Testis (tissue), 5 donors: ENCODE measurements around the gene TSPYL4. TPM values are rescaled to one million over a fixed set of nuclear protein-coding genes. Genes with fewer than 3 reads are reported as not detected.
A peak's percentile ranks its signal among the peaks of the same experiment; 100 is the strongest.

ENCODE experiments used
- DNase-seq: peaks from one replicate; pipeline ENCODE4 v3.0.0-alpha.2; 2019
- H3K27ac ChIP-seq, 2 donors: fragments of 200-600 bp; sonication (generic); one replicate each; pipeline ENCODE4 v1.5.1; 2019
- H3K27me3 ChIP-seq: fragments of 200-600 bp; sonication (generic); one replicate; pipeline ENCODE4 v1.5.1; 2019
- H3K36me3 ChIP-seq: fragments of 200-600 bp; sonication (generic); one replicate; pipeline ENCODE4 v1.5.1; 2017; ENCODE audit warnings: low read depth; ENCODE audit errors: missing control alignments
- H3K4me1 ChIP-seq: fragments of 200-600 bp; sonication (generic); one replicate; pipeline ENCODE4 v1.5.1; 2019
- H3K4me3 ChIP-seq, 2 donors: fragments of 200-600 bp; sonication (generic); one replicate each; pipeline ENCODE4 v1.5.1; 2017 to 2019
- H3K9me3 ChIP-seq: fragments of 200-600 bp; sonication (generic); one replicate; pipeline ENCODE4 v1.5.1; 2017
- POLR2A ChIP-seq: fragments of 450-650 bp; IDR thresholded peaks from one replicate; pipeline ENCODE4 v1.6.1; 2017; ENCODE audit warnings: antibody characterized with exemption, mild to moderate bottlenecking, moderate library complexity
- WGBS, 2 donors: methylation state at CpG; one replicate each; pipeline ENCODE4 v1.1.5; 2018; 5-methylcytosine and 5-hydroxymethylcytosine counted together
- intact Hi-C: fragments of 100-400 bp; cut with DNase I; formaldehyde crosslinking; loops from one replicate; pipeline ENCODE4 v1.15.1; 2023; ENCODE audit warnings: low total_unique reads
- long read RNA-seq, 2 donors: transcript quantifications; one replicate each; lab custom pipeline, GENCODE V29; 2026
- polyA plus RNA-seq: library from polyadenylated mRNA; stranded (reverse); fragments of 350-450 nt; fragmentation: Illumina TruSeq; extraction: RNeasy Lipid Tissue Mini Kit (QIAGEN cat#74804); gene quantifications from one replicate; pipeline ENCODE4 v1.2.3, GENCODE V29; 2014; ENCODE audit warnings: low read depth, low replicate concordance; ENCODE audit not compliant: insufficient read depth
- total RNA-seq, 2 donors: library from RNA; depleted of rRNA; stranded (reverse); fragments of >200 nt; gene quantifications; one replicate each; pipeline ENCODE4 v1.2.3, GENCODE V29; 2016
- TF ChIP-seq, protein P1 (sequence below), 3 experiments: fragments of 450-650 bp in 2 of 3; fragments of 200-600 bp in 1 of 3; sonication (generic) in 1 of 3; IDR thresholded peaks; one replicate each; pipeline ENCODE4 v1.5.1; 2016 to 2019; ENCODE audit warnings: antibody characterized with exemption in 3 of 3, mild to moderate bottlenecking in 2 of 3, moderate library complexity in 1 of 3

TSPYL4 gene
- total RNA-seq (10 to 100 TPM; 27.9 to 33.1 TPM), polyA plus RNA-seq (39.8 TPM)
- long read RNA-seq, donor 1, full-length matches to known transcripts: 113 of 113 reads
- long read RNA-seq, donor 1, partial matches to known transcripts: 0 of 113 reads
- long read RNA-seq, donor 1, other reads (novel, unspliced or antisense): 0 of 113 reads
- long read RNA-seq, donor 2, full-length matches to known transcripts: 82 of 82 reads
- long read RNA-seq, donor 2, partial matches to known transcripts: 0 of 82 reads
- long read RNA-seq, donor 2, other reads (novel, unspliced or antisense): 0 of 82 reads

- WGBS, 2 donors: 0% methylated on average over 46 to 53 of the region's 53 CpGs
- Histone ChIP-seq H3K36me3 (no peaks in the 10 kb centered on the region), H3K4me1 (peaks cover 34% of the 10 kb centered on the region), H3K27ac (peak within 1 kb of the TSS; percentile 91), H3K4me3 (peak within 1 kb of the TSS; percentile 88 to 100), H3K9me3 (no peaks in the 10 kb centered on the region), H3K27me3 (no peaks in the 10 kb centered on the region)
- intact Hi-C loops: no loop called here
- peak; percentile 97 for DNase-seq
- TF ChIP-seq, protein P1, sequence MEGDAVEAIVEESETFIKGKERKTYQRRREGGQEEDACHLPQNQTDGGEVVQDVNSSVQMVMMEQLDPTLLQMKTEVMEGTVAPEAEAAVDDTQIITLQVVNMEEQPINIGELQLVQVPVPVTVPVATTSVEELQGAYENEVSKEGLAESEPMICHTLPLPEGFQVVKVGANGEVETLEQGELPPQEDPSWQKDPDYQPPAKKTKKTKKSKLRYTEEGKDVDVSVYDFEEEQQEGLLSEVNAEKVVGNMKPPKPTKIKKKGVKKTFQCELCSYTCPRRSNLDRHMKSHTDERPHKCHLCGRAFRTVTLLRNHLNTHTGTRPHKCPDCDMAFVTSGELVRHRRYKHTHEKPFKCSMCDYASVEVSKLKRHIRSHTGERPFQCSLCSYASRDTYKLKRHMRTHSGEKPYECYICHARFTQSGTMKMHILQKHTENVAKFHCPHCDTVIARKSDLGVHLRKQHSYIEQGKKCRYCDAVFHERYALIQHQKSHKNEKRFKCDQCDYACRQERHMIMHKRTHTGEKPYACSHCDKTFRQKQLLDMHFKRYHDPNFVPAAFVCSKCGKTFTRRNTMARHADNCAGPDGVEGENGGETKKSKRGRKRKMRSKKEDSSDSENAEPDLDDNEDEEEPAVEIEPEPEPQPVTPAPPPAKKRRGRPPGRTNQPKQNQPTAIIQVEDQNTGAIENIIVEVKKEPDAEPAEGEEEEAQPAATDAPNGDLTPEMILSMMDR (IDR thresholded peaks at IDR 0.05): no peak
- TF ChIP-seq POLR2A: peak; percentile 92
These were observed at the start of gene TSPYL4 for GRCh38 chr6:116253505-116254296. Gene TSPYL4, minus strand, starts transcription at chr6:116254075. Its CDS starts 67 bp downstream, at chr6:116254008.

- H3K27ac ChIP-seq: no peak overlapping the region
- no peaks in the 10 kb centered on the region for H3K27me3 ChIP-seq
- intact Hi-C loops: no loop called here
- H3K4me1 ChIP-seq: no peaks in the 10 kb centered on the region
- TF ChIP-seq, protein P1 (IDR thresholded peaks at IDR 0.05): no peak
- TF ChIP-seq POLR2A: no peak
- H3K9me3 ChIP-seq: no peaks in the 10 kb centered on the region
- no peak for DNase-seq
- no peak overlapping the region for H3K4me3 ChIP-seq
- 73 to 79% methylated on average over 3 of the region's 3 CpGs for WGBS, 2 donors
- no peaks in the 10 kb centered on the region for H3K36me3 ChIP-seq
These were observed 47.2 kb upstream of the TSPYL4 start for GRCh38 chr6:116301104-116301503.

- H3K9me3 ChIP-seq: no peaks in the 10 kb centered on the region
- no peak for DNase-seq
- no peaks in the 10 kb centered on the region for H3K36me3 ChIP-seq
- no peaks in the 10 kb centered on the region for H3K27me3 ChIP-seq
- intact Hi-C loops: no loop called here
- H3K27ac ChIP-seq: no peak overlapping the region
- no peak for TF ChIP-seq POLR2A
- H3K4me1 ChIP-seq: no peaks in the 10 kb centered on the region
- no peak overlapping the region for H3K4me3 ChIP-seq
- 71 to 84% methylated on average over 1 of the region's 1 CpG for whole genome bisulfite sequencing, 2 donors
These were observed 46.7 kb upstream of the TSPYL4 start for GRCh38 chr6:116300566-116300965.

DNA sequence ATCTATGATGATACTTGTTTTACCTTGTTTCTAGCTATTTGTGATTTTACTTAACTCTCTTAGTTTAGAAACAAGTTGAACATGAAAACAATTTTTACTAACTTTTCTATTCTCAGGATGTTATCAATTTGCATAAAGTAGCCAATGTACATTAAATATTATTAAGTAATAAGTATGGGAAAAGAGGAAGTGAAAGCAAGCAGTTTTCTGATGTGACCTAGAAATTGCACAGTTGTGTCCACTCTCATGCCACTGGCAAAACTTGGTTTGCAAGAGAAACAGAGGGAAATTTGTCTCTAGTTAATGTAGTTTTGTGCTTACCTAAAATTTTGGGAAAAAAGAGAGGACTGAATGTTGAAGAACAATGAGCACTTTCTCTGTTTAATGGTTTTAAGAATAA, 45.1 kb upstream of the TSPYL4 start:
- DNase-seq: no peak
- no peaks in the 10 kb centered on the region for H3K9me3 ChIP-seq
- no peak overlapping the region for H3K27ac ChIP-seq
- intact Hi-C loops: no loop called here
- H3K4me1 ChIP-seq: no peaks in the 10 kb centered on the region
- no peaks in the 10 kb centered on the region for H3K36me3 ChIP-seq
- H3K27me3 ChIP-seq: no peaks in the 10 kb centered on the region
- no peak overlapping the region for H3K4me3 ChIP-seq
- no peak for TF ChIP-seq POLR2A
- TF ChIP-seq, protein P1 (IDR thresholded peaks at IDR 0.05): no peak

DNA sequence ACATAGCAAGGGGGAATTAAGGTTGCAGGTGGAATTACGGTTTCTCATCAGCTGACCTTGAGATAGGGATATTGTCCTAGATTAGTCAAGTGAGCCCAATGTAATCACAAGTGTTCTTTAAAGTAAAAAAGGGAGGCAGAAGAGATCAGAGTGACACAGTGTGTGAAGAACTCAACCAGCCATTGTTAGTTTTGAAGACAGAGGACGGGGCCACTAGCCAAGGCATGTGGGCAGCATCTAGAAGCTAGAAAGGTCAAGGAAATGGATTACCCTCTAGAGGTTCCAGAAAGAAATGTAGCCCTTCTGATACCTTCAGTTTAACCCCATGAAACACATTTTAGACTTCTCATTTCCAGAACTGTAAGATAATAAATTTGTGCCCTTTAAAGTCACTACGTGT, 44.4 kb upstream of the TSPYL4 start:
- DNase-seq: no peak
- WGBS, 2 donors: 91 to 94% methylated on average over 3 of the region's 3 CpGs
- no peak for TF ChIP-seq POLR2A
- TF ChIP-seq, protein P1 (IDR thresholded peaks at IDR 0.05): no peak
- H3K4me1 ChIP-seq: no peaks in the 10 kb centered on the region
- H3K36me3 ChIP-seq: no peaks in the 10 kb centered on the region
- no peaks in the 10 kb centered on the region for H3K27me3 ChIP-seq
- H3K4me3 ChIP-seq: no peak overlapping the region
- no peak overlapping the region for H3K27ac ChIP-seq
- H3K9me3 ChIP-seq: no peaks in the 10 kb centered on the region
- intact Hi-C loops: no loop called here
